ENCODE measurements around the gene OR10AD1. TPM values are rescaled to one million over a fixed set of nuclear protein-coding genes. Genes with fewer than 3 reads are reported as not detected.

The OR10AD1 gene
- total and polyA plus RNA-seq, 4 donors, result not detected

GRCh38 chr12:48191096-48191495, 12.0 kb downstream of the OR10AD1 start:
- no peak for DNase-seq (ENCODE audit: low spot score)
- no peaks in the 10 kb centered on the region for H3K36me3 ChIP-seq (ENCODE audit: control insufficient read depth in 4 of 4, insufficient read depth in 3 of 4, low read depth in 1 of 4, low read length in 3 of 4)
- H3K4me3 ChIP-seq (ENCODE audit: low read depth in 1 of 3, low read length in 3 of 3), result no peak overlapping the region
- peaks cover 0 to 2% (median 0%) of the 10 kb centered on the region in 4 donors for H3K4me1 ChIP-seq (ENCODE audit: control insufficient read depth in 4 of 4, insufficient read depth in 4 of 4, low read length in 3 of 4)
- no peak for TF ChIP-seq HNF4G (IDR thresholded peaks at IDR 0.05)
- no peak for TF ChIP-seq YY1 (IDR thresholded peaks at IDR 0.05)
- no peak for TF ChIP-seq SP1 (IDR thresholded peaks at IDR 0.05)
- TF ChIP-seq FOXA2 (IDR thresholded peaks at IDR 0.05), result no peak
- TF ChIP-seq CTCF (IDR thresholded peaks at IDR 0.05; ENCODE audit: low read depth, low read length, missing input control), result no peak
- no peak for TF ChIP-seq EGR1 (IDR thresholded peaks at IDR 0.05; ENCODE audit: low read depth in 2 of 2)
- TF ChIP-seq MAX (IDR thresholded peaks at IDR 0.05), result no peak
- TF ChIP-seq ZBTB33 (IDR thresholded peaks at IDR 0.05), result no peak
- no peak for TF ChIP-seq JUND (IDR thresholded peaks at IDR 0.05)
- TF ChIP-seq FOXA1 (IDR thresholded peaks at IDR 0.05), result no peak
- TF ChIP-seq ATF3 (IDR thresholded peaks at IDR 0.05), result no peak
- TF ChIP-seq RXRA (IDR thresholded peaks at IDR 0.05), result no peak
- TF ChIP-seq RAD21 (IDR thresholded peaks at IDR 0.05), result no peak
- no peak for TF ChIP-seq HNF4A (conservative IDR thresholded peaks at IDR 0.05)
- H3K9me3 ChIP-seq (ENCODE audit: control insufficient read depth in 4 of 4, low read length in 3 of 4), result no peaks in the 10 kb centered on the region
- H3K27me3 ChIP-seq (ENCODE audit: control insufficient read depth in 4 of 4, insufficient read depth in 4 of 4, low read length in 3 of 4), result peaks cover 0 to 2% (median 0%) of the 10 kb centered on the region in 4 donors
- no peak overlapping the region for H3K27ac ChIP-seq (ENCODE audit: low read depth in 1 of 2, low read length in 2 of 2)
- no peak overlapping the region for H3K9ac ChIP-seq (ENCODE audit: low read depth in 1 of 2, low read length in 2 of 2)

GRCh38 chr12:48189331-48190125, 13.6 kb downstream of the OR10AD1 start:
- 41% methylated on average over 6 of the region's 6 CpGs for WGBS
- H3K27ac ChIP-seq (ENCODE audit: low read depth in 1 of 2, low read length in 2 of 2), result no peak overlapping the region
- H3K36me3 ChIP-seq (ENCODE audit: control insufficient read depth in 4 of 4, insufficient read depth in 3 of 4, low read depth in 1 of 4, low read length in 3 of 4), result no peaks in the 10 kb centered on the region
- no peak overlapping the region for H3K9ac ChIP-seq (ENCODE audit: low read depth in 1 of 2, low read length in 2 of 2)
- peak; percentile 75 for DNase-seq (ENCODE audit: low spot score)
- TF ChIP-seq RAD21 (IDR thresholded peaks at IDR 0.05) (peak; percentile 79 to 83), ATF3 (IDR thresholded peaks at IDR 0.05) (no peak), CTCF (IDR thresholded peaks at IDR 0.05; ENCODE audit: low read depth, low read length, missing input control) (peak; percentile 90), ZBTB33 (IDR thresholded peaks at IDR 0.05) (no peak)
- H3K4me1 ChIP-seq (ENCODE audit: control insufficient read depth in 4 of 4, insufficient read depth in 4 of 4, low read length in 3 of 4), result no peaks in the 10 kb centered on the region
- H3K9me3 ChIP-seq (ENCODE audit: control insufficient read depth in 4 of 4, low read length in 3 of 4), result no peaks in the 10 kb centered on the region
- no peak overlapping the region for H3K4me3 ChIP-seq (ENCODE audit: low read depth in 1 of 3, low read length in 3 of 3)
- H3K27me3 ChIP-seq (ENCODE audit: control insufficient read depth in 4 of 4, insufficient read depth in 4 of 4, low read length in 3 of 4), result peaks cover 0 to 6% (median 0%) of the 10 kb centered on the region in 4 donors

All from liver (tissue), 9 donors.